K562 (cell line): ENCODE measurements around the gene LY6G6D. TPM values are rescaled to one million over a fixed set of nuclear protein-coding genes. Genes with fewer than 3 reads are reported as not detected.

ENCODE experiments used
- ARNT ChIP-seq, 2 experiments: fragments of 450-650 bp; IDR thresholded peaks; 2 replicates each; pipeline ENCODE4 v1.6.1; 2016; ENCODE audit warnings: mild to moderate bottlenecking in 1 of 2
- CBX1 ChIP-seq: sonication (generic); IDR thresholded peaks from 2 replicates; pipeline ENCODE4 v1.6.1; 2016; ENCODE audit warnings: antibody characterized with exemption, low read depth, mild to moderate bottlenecking
- CBX3 ChIP-seq, 2 experiments: IDR thresholded peaks; 1 replicate in 1 of 2; 2 replicates in 1 of 2; pipeline ENCODE4 v1.6.1; 2012; ENCODE audit warnings: inconsistent platforms in 2 of 2, low read length in 2 of 2, borderline replicate concordance in 1 of 2, control low read depth in 1 of 2
- CSDE1 ChIP-seq, 2 experiments: fragments of 450-650 bp; IDR thresholded peaks; 2 replicates each; pipeline ENCODE4 v1.6.1; 2016; ENCODE audit warnings: mild to moderate bottlenecking in 1 of 2
- DMBX1 ChIP-seq: fragments of 250-450 bp; sonication (Bioruptor Pico); IDR thresholded peaks from 2 replicates; pipeline ENCODE4 v1.8.0; 2022; ENCODE audit warnings: inconsistent platforms, mild to moderate bottlenecking, moderate library complexity, borderline replicate concordance
- FOSL1 ChIP-seq: fragments of 200-800 bp; sonication (Bioruptor generic); conservative IDR thresholded peaks from 2 replicates; pipeline ENCODE4 v1.6.1; 2016; ENCODE audit warnings: missing genetic modification characterization, missing compliant biosample characterization
- FOXK1 ChIP-seq: sonication (generic); formaldehyde crosslinking; IDR thresholded peaks from 2 replicates; pipeline ENCODE4 v1.8.0; 2022; ENCODE audit warnings: missing genetic modification reagents, mild to moderate bottlenecking, borderline replicate concordance
- KLF10 ChIP-seq: fragments of 250-450 bp; sonication (Bioruptor Pico); IDR thresholded peaks from 2 replicates; pipeline ENCODE4 v1.6.1; 2021; ENCODE audit warnings: matching md5 sums
- MTA1 ChIP-seq: fragments of 450-650 bp; IDR thresholded peaks from 2 replicates; pipeline ENCODE4 v1.6.1; 2017; ENCODE audit warnings: borderline replicate concordance
- NBN ChIP-seq: fragments of 450-650 bp; IDR thresholded peaks from 2 replicates; pipeline ENCODE4 v1.6.1; 2016; ENCODE audit warnings: low read depth, mild to moderate bottlenecking
- POLR3G ChIP-seq: IDR thresholded peaks from 2 replicates; pipeline ENCODE4 v1.6.1; 2011; ENCODE audit not compliant: insufficient read length, insufficient replicate concordance; ENCODE audit errors: extremely low read depth
- RFX5 ChIP-seq: IDR thresholded peaks from 2 replicates; pipeline ENCODE4 v1.6.1; 2011; ENCODE audit warnings: low read depth, mild to moderate bottlenecking, improper control_type of control experiment, low read length
- RNF2 ChIP-seq: sonication (generic); IDR thresholded peaks from 2 replicates; pipeline ENCODE4 v1.6.1; 2016
- SIN3A ChIP-seq, 2 experiments: fragments of 150-350 bp in 1 of 2; IDR thresholded peaks; 2 replicates each; pipeline ENCODE4 v1.6.1; 2011 to 2016; ENCODE audit warnings: borderline replicate concordance in 2 of 2, low read depth in 2 of 2, low read length in 2 of 2, mild to moderate bottlenecking in 2 of 2, moderate library complexity in 2 of 2; ENCODE audit not compliant: control insufficient read depth in 1 of 2
- SMAD3 ChIP-seq: fragments of 450-650 bp; formaldehyde crosslinking; conservative IDR thresholded peaks from 2 replicates; pipeline ENCODE4 v1.4.0; 2020; ENCODE audit warnings: mild to moderate bottlenecking
- SMARCA5 ChIP-seq: fragments of 450-650 bp; IDR thresholded peaks from 2 replicates; pipeline ENCODE4 v1.6.1; 2016
- SUPT5H ChIP-seq: fragments of 450-650 bp; IDR thresholded peaks from 2 replicates; pipeline ENCODE4 v1.6.1; 2016
- TCFL5 ChIP-seq: fragments of 250-450 bp; sonication (Bioruptor Pico); conservative IDR thresholded peaks from 2 replicates; pipeline ENCODE4 v1.6.1; 2021; ENCODE audit warnings: mild to moderate bottlenecking, moderate library complexity, matching md5 sums
- TEAD2 ChIP-seq: fragments of 450-650 bp; IDR thresholded peaks from 2 replicates; pipeline ENCODE4 v1.6.1; 2016; ENCODE audit warnings: missing genetic modification characterization, control low read depth, missing compliant biosample characterization
- ZFX ChIP-seq: sonication (generic); formaldehyde crosslinking; IDR thresholded peaks from 2 replicates; pipeline ENCODE4 v1.8.0; 2022; ENCODE audit warnings: mild to moderate bottlenecking, missing genetic modification reagents, moderate library complexity
- ZNF24 ChIP-seq: fragments of 450-650 bp; IDR thresholded peaks from 2 replicates; pipeline ENCODE4 v1.6.1; 2016
- ZNF785 ChIP-seq: fragments of 250-450 bp; sonication (Bioruptor Pico); IDR thresholded peaks from 2 replicates; pipeline ENCODE4 v1.4.0; 2020; ENCODE audit warnings: mild to moderate bottlenecking
- ZSCAN29 ChIP-seq: fragments of 450-650 bp; IDR thresholded peaks from 2 replicates; pipeline ENCODE4 v1.6.1; 2017
- polyA plus RNA-seq, 8 experiments: library from polyadenylated mRNA; depleted of rRNA in 4 of 8; stranded (reverse) in 5 of 8; unstranded in 3 of 8; fragments of >200 nt; fragmentation: Nextera tagmentation in 2 of 8; fragmentation: Illumina TruSeq in 1 of 8; extraction: Ambion mirVana in 2 of 8; extraction: Trizol in 1 of 8; gene quantifications; 2 replicates each; pipeline versions ENCODE4 v1.2.1 to v1.2.3, GENCODE V29; 2011 to 2014; ENCODE audit warnings: inconsistent platforms in 1 of 8, missing spikeins in 1 of 8
- total RNA-seq, 7 experiments: library from RNA; depleted of rRNA in 6 of 7; stranded (reverse); fragments of >200 nt in 6 of 7; fragmentation: Illumina TruSeq in 2 of 7; extraction: Trizol in 2 of 7; gene quantifications; 2 replicates each; pipeline versions ENCODE4 v1.2.1 to v1.2.3, GENCODE V29; 2011 to 2021; ENCODE audit warnings: low replicate concordance in 1 of 7
- TF ChIP-seq, protein P1 (sequence below): sonication (generic); formaldehyde crosslinking; IDR thresholded peaks from 2 replicates; pipeline ENCODE4 v1.8.0; 2022; ENCODE audit warnings: mild to moderate bottlenecking, missing genetic modification reagents
- TF ChIP-seq, protein P2 (sequence below): sonication (generic); formaldehyde crosslinking; IDR thresholded peaks from 2 replicates; pipeline ENCODE4 v1.8.1; 2023; ENCODE audit warnings: missing genetic modification reagents, mild to moderate bottlenecking, borderline replicate concordance

Gene LY6G6D
- total and polyA plus RNA-seq, 9 of the 15 experiments (the other 6 are each of a cell fraction or from before 2014, with no cell fraction given), result 0.30 to 0.38 TPM; not detected in 7

DNA sequence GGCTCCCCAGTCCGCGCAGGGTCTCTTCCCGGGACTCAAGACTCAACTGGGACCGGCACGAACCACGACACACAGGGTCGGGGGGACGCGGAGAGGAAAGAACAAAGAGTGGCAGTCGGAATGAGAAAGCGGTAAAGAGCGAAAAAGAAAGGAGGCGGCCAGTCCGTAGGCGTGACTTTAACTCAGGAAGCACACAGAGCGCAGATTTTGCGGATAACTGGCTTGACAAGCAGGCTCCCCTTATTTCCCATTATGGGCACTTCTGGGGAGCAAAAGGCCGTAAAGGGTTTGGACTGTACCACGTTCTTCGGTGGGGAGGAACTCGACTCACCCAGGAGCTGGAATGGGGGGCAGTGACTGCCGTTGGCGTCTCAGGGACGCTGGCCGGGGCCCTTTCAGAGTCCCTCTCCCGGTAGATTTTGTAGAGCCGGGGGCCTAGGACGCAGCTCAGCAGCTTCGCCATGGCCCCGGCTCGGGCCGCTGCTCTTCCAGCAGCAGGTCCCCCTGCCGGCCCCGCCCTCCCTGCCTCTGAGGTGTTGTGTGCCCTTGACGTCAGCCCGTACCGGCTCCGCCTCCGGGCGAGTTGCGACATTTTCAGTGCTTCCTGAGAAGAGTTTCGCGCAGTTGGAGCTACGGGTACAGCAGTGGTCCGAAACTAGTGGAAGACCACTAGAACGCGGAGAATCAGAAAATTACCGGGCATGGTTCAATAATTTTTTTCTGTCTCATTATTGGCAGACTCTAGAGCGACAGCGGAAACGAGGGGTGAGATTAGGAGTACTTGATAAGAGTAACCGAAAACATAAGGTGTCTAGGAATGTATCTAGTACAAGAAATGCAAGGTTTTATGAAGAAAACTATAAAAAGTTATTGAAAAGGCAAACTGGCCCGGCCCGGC, 12.1 kb upstream of the LY6G6D start, which contains the start of gene ABHD16A (continued):
- TF ChIP-seq ZNF785, result no peak
- no peak; the same call in 1 of the 2 replicates for TF ChIP-seq TCFL5 (CRISPR knock-in tag)
- TF ChIP-seq, protein P1, sequence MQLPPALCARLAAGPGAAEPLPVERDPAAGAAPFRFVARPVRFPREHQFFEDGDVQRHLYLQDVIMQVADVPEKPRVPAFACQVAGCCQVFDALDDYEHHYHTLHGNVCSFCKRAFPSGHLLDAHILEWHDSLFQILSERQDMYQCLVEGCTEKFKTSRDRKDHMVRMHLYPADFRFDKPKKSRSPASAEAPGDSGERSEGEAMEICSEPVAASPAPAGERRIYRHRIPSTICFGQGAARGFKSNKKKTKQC (CRISPR knock-in tag), result peak; percentile 91; the same call in 1 of the 2 replicates
- TF ChIP-seq RNF2, result peak; percentile 77
- no peak for TF ChIP-seq POLR3G
- peak; percentile 8; the same call in 1 of the 2 replicates for TF ChIP-seq SMAD3 (CRISPR knock-in tag)
- TF ChIP-seq TEAD2 (tag), result no peak; the same call in 1 of the 2 replicates
- TF ChIP-seq KLF10, result no peak
- peak in 1 of 2 experiments; percentile 25; a peak in 3 of 4 replicates for TF ChIP-seq ARNT (IDR thresholded peaks at IDR 0.05)
- peak; percentile 62 for TF ChIP-seq NBN
- peak; percentile 44; the same call in 1 of the 2 replicates for TF ChIP-seq ZSCAN29
- peak in 1 of 2 experiments; percentile 63; a peak in 1 of 3 replicates for TF ChIP-seq CBX3 (IDR thresholded peaks at IDR 0.05; ENCODE audit: borderline replicate concordance in 1 of 2, low read length in 2 of 2)
- TF ChIP-seq CBX1, result peak; percentile 55; the same call in 1 of the 2 replicates
- TF ChIP-seq ZNF24, result peak; percentile 23; the same call in 1 of the 2 replicates
- TF ChIP-seq, protein P2, sequence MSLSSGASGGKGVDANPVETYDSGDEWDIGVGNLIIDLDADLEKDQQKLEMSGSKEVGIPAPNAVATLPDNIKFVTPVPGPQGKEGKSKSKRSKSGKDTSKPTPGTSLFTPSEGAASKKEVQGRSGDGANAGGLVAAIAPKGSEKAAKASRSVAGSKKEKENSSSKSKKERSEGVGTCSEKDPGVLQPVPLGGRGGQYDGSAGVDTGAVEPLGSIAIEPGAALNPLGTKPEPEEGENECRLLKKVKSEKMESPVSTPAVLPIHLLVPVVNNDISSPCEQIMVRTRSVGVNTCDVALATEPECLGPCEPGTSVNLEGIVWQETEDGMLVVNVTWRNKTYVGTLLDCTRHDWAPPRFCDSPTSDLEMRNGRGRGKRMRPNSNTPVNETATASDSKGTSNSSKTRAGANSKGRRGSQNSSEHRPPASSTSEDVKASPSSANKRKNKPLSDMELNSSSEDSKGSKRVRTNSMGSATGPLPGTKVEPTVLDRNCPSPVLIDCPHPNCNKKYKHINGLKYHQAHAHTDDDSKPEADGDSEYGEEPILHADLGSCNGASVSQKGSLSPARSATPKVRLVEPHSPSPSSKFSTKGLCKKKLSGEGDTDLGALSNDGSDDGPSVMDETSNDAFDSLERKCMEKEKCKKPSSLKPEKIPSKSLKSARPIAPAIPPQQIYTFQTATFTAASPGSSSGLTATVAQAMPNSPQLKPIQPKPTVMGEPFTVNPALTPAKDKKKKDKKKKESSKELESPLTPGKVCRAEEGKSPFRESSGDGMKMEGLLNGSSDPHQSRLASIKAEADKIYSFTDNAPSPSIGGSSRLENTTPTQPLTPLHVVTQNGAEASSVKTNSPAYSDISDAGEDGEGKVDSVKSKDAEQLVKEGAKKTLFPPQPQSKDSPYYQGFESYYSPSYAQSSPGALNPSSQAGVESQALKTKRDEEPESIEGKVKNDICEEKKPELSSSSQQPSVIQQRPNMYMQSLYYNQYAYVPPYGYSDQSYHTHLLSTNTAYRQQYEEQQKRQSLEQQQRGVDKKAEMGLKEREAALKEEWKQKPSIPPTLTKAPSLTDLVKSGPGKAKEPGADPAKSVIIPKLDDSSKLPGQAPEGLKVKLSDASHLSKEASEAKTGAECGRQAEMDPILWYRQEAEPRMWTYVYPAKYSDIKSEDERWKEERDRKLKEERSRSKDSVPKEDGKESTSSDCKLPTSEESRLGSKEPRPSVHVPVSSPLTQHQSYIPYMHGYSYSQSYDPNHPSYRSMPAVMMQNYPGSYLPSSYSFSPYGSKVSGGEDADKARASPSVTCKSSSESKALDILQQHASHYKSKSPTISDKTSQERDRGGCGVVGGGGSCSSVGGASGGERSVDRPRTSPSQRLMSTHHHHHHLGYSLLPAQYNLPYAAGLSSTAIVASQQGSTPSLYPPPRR (CRISPR knock-in tag), result peak; percentile 82
- TF ChIP-seq SUPT5H, result peak; percentile 97
- TF ChIP-seq SIN3A (IDR thresholded peaks at IDR 0.05; ENCODE audit: borderline replicate concordance in 2 of 2, control insufficient read depth in 1 of 2, low read depth in 2 of 2, low read length in 2 of 2), result peak; percentile 71 to 95
- peak; percentile 39; the same call in 1 of the 2 replicates for TF ChIP-seq DMBX1 (CRISPR knock-in tag)
- TF ChIP-seq SMARCA5, result 0 out of 2 replicates have a peak, but pooled peaks have one; percentile 16
- peak; percentile 62; the same call in 1 of the 2 replicates for TF ChIP-seq FOSL1 (tag)
- 0 out of 2 replicates have a peak, but pooled peaks have one; percentile 64 for TF ChIP-seq FOXK1 (CRISPR knock-in tag)
- no peak; a peak in 1 of 4 replicates for TF ChIP-seq CSDE1 (IDR thresholded peaks at IDR 0.05)
- TF ChIP-seq ZFX (CRISPR knock-in tag), result peak; percentile 99
- peak; percentile 28; the same call in 1 of the 2 replicates for TF ChIP-seq RFX5
- TF ChIP-seq MTA1, result peak; percentile 71
